Suprapubic skin (tissue), 4 donors: ENCODE measurements around the gene DNAH14. TPM values are rescaled to one million over a fixed set of nuclear protein-coding genes. Genes with fewer than 3 reads are reported as not detected.

Experiments
- DNase-seq, 2 donors: peaks; one replicate each; pipeline ENCODE4 v3.0.0-alpha.2; 2019; ENCODE audit warnings: low spot score in 2 of 2
- H3K27ac ChIP-seq: fragments of 200-600 bp; sonication (generic); one replicate; pipeline ENCODE4 v1.5.1; 2019
- H3K27me3 ChIP-seq: fragments of 200-600 bp; sonication (generic); one replicate; pipeline ENCODE4 v1.5.1; 2019
- H3K36me3 ChIP-seq: fragments of 200-600 bp; sonication (generic); one replicate; pipeline ENCODE4 v1.5.1; 2019
- H3K4me1 ChIP-seq: fragments of 200-600 bp; sonication (generic); one replicate; pipeline ENCODE4 v1.5.1; 2019
- H3K4me3 ChIP-seq: fragments of 200-600 bp; sonication (generic); one replicate; pipeline ENCODE4 v1.5.1; 2019; ENCODE audit warnings: mild to moderate bottlenecking
- H3K9me3 ChIP-seq: fragments of 200-600 bp; sonication (generic); one replicate; pipeline ENCODE4 v1.5.1; 2019
- CTCF ChIP-seq, 2 donors: fragments of 200-600 bp in 1 of 2; fragments of 450-650 bp in 1 of 2; sonication (generic) in 1 of 2; IDR thresholded peaks; one replicate each; pipeline ENCODE4 v1.5.1; 2016 to 2019; ENCODE audit warnings: antibody characterized with exemption in 2 of 2, mild to moderate bottlenecking in 1 of 2, moderate library complexity in 1 of 2
- EP300 ChIP-seq: sonication (generic); formaldehyde crosslinking; IDR thresholded peaks from one replicate; pipeline ENCODE4 v1.6.1; 2017; ENCODE audit warnings: antibody characterized with exemption
- POLR2A ChIP-seq, 2 donors: fragments of 450-650 bp; IDR thresholded peaks; one replicate each; pipeline ENCODE4 v1.6.1; 2017; ENCODE audit warnings: antibody characterized with exemption in 2 of 2, mild to moderate bottlenecking in 2 of 2, moderate library complexity in 2 of 2
- POLR2AphosphoS5 ChIP-seq, 3 donors: sonication (generic); formaldehyde crosslinking; IDR thresholded peaks; one replicate each; pipeline ENCODE4 v1.6.1; 2017; ENCODE audit warnings: antibody characterized with exemption in 3 of 3
- WGBS: methylation state at CpG from one replicate; pipeline ENCODE4 v1.1.5; 2018; 5-methylcytosine and 5-hydroxymethylcytosine counted together
- total RNA-seq, 4 donors: library from RNA; depleted of rRNA; stranded (reverse); fragments of >200 nt; gene quantifications; one replicate each; pipeline ENCODE4 v1.1.0, GENCODE V29; 2016

The DNAH14 gene
- total RNA-seq, 4 donors from 2014 or later: 4.2 to 6.2 (median 5.4) TPM

GRCh38 chr1:225389843-225390242 is 460.4 kb downstream of the DNAH14 start:
- Histone ChIP-seq H3K36me3 (no peaks in the 10 kb centered on the region), H3K27ac (no peak overlapping the region), H3K4me1 (no peaks in the 10 kb centered on the region), H3K27me3 (no peaks in the 10 kb centered on the region), H3K4me3 (no peak overlapping the region), H3K9me3 (no peaks in the 10 kb centered on the region)
- 96% methylated on average over 4 of the region's 4 CpGs for WGBS
- DNase-seq: no peak
- TF ChIP-seq POLR2A (IDR thresholded peaks at IDR 0.05): no peak
- TF ChIP-seq EP300: no peak

GRCh38 chr1:225396357-225396756 is 466.9 kb downstream of the DNAH14 start:
- Histone ChIP-seq H3K4me3 (no peak overlapping the region), H3K36me3 (peaks cover 21% of the 10 kb centered on the region)

GRCh38 chr1:225400968-225401367 is 471.5 kb downstream of the DNAH14 start:
- WGBS: 86% methylated on average over 5 of the region's 5 CpGs
- TF ChIP-seq EP300 (no peak), POLR2AphosphoS5 (IDR thresholded peaks at IDR 0.05) (no peak), POLR2A (IDR thresholded peaks at IDR 0.05) (no peak), CTCF (IDR thresholded peaks at IDR 0.05) (no peak)
- Histone ChIP-seq H3K4me3 (no peak overlapping the region), H3K27ac (no peak overlapping the region), H3K36me3 (peaks cover 52% of the 10 kb centered on the region), H3K27me3 (no peaks in the 10 kb centered on the region), H3K4me1 (no peaks in the 10 kb centered on the region), H3K9me3 (no peaks in the 10 kb centered on the region)
- no peak for DNase-seq

More at GRCh38 chr1:225396357-225396756, 466.9 kb downstream of the DNAH14 start:
- DNase-seq: no peak
- Histone ChIP-seq H3K27me3 (no peaks in the 10 kb centered on the region), H3K4me1 (no peaks in the 10 kb centered on the region), H3K9me3 (no peaks in the 10 kb centered on the region), H3K27ac (no peak overlapping the region)
- no peak for TF ChIP-seq EP300
- no peak for TF ChIP-seq POLR2A (IDR thresholded peaks at IDR 0.05)
- TF ChIP-seq CTCF (IDR thresholded peaks at IDR 0.05): no peak
- TF ChIP-seq POLR2AphosphoS5 (IDR thresholded peaks at IDR 0.05): no peak
- WGBS: 92% methylated on average over 2 of the region's 2 CpGs

- no peak for TF ChIP-seq EP300
- no peak for TF ChIP-seq POLR2AphosphoS5 (IDR thresholded peaks at IDR 0.05)
- no peak for TF ChIP-seq POLR2A (IDR thresholded peaks at IDR 0.05)
- no peak for TF ChIP-seq CTCF (IDR thresholded peaks at IDR 0.05)
- no peak for DNase-seq
- H3K9me3 ChIP-seq: no peaks in the 10 kb centered on the region
- no peaks in the 10 kb centered on the region for H3K27me3 ChIP-seq
- H3K4me3 ChIP-seq: no peak overlapping the region
- peaks cover 67% of the 10 kb centered on the region for H3K36me3 ChIP-seq
- H3K27ac ChIP-seq: no peak overlapping the region
- no peaks in the 10 kb centered on the region for H3K4me1 ChIP-seq
- 96% methylated on average over 8 of the region's 8 CpGs for WGBS
Observed at GRCh38 chr1:225406976-225407725, 477.7 kb downstream of the DNAH14 start.

GRCh38 chr1:225407755-225408154 is 478.3 kb downstream of the DNAH14 start:
- TF ChIP-seq CTCF (IDR thresholded peaks at IDR 0.05): no peak
- TF ChIP-seq POLR2AphosphoS5 (IDR thresholded peaks at IDR 0.05): no peak
- TF ChIP-seq EP300: no peak
- TF ChIP-seq POLR2A (IDR thresholded peaks at IDR 0.05): no peak
- Histone ChIP-seq H3K36me3 (peaks cover 67% of the 10 kb centered on the region), H3K27me3 (no peaks in the 10 kb centered on the region), H3K4me3 (no peak overlapping the region), H3K4me1 (no peaks in the 10 kb centered on the region), H3K27ac (no peak overlapping the region), H3K9me3 (no peaks in the 10 kb centered on the region)
- WGBS: 96% methylated on average over 2 of the region's 2 CpGs
- no peak for DNase-seq
